SIG-M5 (cell line): ENCODE results near the gene DENND1C.
"Not testable (repeated sequence)": the region's sequence is repeated elsewhere in the genome, so short reads cannot be mapped to it uniquely, and the experiment has no call there.

Experiments
- DNase-seq: peaks from one replicate; lab custom pipeline; 2025; lab: John Stamatoyannopoulos, UW

Gene DENND1C

GRCh38 chr19:6508028-6508771, 26.6 kb upstream of the DENND1C start:
- not testable (repeated sequence) for DNase-seq

GRCh38 chr19:6503407-6504201, 22.0 kb upstream of the DENND1C start:
- no peak for DNase-seq

DNA sequence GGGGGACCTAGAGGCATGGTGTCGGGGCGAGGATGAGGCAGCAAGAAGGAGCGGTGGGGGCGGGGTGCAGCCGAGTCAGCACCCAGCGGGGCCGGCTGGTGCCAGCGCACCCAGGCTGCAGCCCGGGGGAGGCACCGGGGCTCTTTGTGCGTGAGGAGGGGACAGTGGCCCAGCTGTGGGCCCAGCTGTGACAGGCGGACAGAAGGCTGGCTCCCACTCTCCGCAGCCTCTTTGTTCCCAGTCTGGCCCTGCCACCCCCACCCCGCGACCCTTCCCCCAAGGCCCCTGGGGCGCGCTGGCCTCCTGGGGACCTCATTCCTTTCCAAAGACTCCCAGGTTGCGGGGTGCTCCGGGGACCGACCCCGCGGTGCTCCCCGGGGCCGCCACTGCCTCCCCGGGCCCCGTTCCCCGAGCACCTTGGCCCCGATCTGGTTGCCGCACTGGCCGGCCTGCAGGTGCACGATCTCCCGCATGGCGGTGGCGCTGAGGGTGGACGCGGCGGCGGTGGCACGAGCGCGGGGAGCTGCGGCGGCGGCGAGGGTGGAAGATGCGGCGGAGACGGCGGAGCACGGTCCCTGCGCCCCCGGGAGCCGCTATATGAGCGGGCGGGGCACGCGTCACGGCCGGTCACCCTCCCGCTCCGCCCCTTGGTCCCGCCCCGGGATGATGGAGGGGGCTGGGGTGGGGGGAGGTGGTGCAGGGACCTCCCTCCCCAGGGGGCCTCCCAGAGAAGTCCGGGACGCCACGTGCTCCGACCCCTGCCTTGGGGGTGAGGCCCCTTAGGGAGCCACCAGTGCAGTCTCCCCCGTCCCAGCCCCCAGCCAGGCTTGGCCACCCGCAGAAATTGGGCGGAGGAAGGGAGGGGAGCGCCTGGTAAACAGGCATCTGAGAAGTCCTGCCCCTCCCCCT, 20.4 kb upstream of the DENND1C start, which contains the start of gene TUBB4A:
Gene TUBB4A (minus strand): TSS at position 570 of the 909 bp plus-strand sequence. CDS start 97 bp downstream, at position 473.
- no peak for DNase-seq

DNA sequence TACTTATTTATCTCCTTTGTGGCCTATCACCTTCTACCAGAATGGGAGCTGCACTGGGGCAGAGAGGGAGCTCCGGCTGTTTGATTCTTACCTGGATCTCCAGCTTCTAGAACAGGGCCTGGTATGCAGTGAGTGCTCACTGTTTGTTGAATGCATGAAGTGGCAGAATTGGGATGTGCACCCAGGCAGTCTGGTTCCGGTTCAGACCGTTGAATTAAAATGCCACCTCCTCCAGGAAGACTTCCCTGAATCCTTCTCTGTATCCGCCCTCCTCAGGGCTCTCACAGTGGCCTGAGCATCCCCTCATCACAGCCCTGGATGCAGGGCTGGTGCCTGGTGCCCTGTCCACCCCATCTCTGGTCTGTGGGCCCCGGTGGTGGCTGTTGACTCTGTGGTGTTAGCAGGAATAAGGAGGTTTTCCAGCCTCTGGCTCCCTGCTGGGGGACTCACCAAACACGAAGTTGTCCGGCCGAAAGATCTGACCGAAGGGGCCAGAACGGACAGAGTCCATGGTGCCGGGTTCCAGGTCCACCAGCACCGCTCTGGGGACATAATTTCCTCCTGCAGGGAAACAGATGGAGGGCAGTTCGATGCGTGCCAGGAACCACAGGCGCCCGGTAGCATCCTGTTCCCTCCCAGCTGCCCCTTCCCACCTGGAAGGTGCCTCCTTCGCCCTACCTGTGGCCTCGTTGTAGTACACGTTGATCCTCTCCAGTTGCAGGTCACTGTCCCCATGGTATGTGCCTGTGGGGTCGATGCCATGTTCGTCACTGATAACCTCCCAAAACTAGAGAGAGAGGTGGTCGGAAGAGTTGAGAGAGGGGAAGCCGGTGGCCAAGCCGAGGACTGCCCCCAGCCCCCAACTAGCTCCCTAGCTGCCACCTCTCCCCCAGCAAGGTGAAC, 19.5 kb upstream of the DENND1C start:
- DNase-seq = no peak

GRCh38 chr19:6499052-6499790, 17.6 kb upstream of the DENND1C start:
- no peak for DNase-seq

- DNase-seq = no peak
Measured at GRCh38 chr19:6498294-6499036, 16.9 kb upstream of the DENND1C start.

GRCh38 chr19:6495947-6496346, 14.4 kb upstream of the DENND1C start:
- no peak for DNase-seq

DNA sequence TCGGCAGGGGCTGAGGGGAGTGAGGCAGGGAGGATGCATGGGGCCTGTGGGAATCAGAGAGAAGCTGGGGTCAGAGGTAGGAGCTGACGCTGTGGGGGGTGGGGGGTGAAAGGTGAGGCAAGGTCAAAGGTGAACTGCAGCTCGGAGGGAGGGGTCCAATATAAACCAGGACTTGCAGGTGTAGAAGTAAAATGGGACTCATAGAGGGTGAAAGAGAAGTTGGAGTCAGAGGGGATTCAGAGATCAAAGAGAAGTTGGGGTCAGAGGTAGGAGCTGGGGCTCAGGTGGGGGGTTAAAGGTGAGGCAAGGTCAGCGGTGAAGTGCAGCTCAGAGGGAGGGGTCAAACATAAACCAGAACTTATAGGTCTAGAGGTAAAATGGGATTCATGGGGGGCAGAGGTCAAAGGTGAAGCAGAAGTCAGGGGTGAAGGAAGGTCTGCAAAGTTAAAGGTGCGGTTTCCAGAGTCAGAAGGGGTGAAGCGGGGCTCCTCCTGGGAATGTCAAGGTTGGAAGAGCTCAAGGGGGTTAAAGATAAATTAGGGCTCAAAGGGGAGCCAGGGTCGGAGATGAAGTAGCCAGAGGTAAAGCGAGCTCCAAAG, 12.9 kb upstream of the DENND1C start:
- no peak for DNase-seq

DNA sequence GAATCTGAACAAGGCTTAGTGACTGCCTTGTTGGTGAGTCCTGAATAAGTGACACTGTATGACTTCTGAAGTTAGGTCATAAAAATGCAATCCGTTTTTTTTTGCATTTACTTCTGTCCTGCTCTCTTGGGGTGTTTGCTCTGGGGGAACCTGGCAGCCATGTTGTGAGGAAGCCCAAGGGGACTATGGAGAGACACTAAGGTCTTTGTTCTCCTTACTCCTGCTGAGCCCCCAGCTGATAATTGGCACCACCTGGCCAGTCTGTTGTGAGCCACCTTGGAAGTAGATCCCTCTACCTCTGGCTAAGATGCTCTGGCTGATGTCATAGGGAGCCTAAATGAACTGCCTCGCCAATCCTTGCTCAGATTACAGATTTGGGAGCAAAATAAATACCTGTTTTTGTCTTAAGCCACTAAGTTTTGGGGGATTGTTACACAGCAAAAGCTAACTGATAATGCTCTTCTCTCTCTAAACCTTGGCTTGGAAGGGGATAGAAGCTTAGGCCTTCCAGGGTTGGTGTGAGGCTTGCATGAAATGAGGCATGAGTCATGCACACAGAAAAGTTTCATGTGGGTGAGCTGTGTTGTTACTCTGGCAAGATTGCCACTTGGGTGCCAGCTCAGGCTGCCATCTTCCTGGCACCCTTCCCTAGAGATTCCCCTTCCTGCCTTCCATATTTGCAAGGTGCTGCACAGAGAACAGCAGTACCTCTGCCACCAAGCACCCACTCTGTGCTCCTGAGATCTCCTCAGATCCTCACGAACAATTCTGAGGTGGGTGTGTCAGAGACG, 10.4 kb upstream of the DENND1C start:
- no peak for DNase-seq

GRCh38 chr19:6490134-6490533, 8.5 kb upstream of the DENND1C start:
- DNase-seq = no peak

DNA sequence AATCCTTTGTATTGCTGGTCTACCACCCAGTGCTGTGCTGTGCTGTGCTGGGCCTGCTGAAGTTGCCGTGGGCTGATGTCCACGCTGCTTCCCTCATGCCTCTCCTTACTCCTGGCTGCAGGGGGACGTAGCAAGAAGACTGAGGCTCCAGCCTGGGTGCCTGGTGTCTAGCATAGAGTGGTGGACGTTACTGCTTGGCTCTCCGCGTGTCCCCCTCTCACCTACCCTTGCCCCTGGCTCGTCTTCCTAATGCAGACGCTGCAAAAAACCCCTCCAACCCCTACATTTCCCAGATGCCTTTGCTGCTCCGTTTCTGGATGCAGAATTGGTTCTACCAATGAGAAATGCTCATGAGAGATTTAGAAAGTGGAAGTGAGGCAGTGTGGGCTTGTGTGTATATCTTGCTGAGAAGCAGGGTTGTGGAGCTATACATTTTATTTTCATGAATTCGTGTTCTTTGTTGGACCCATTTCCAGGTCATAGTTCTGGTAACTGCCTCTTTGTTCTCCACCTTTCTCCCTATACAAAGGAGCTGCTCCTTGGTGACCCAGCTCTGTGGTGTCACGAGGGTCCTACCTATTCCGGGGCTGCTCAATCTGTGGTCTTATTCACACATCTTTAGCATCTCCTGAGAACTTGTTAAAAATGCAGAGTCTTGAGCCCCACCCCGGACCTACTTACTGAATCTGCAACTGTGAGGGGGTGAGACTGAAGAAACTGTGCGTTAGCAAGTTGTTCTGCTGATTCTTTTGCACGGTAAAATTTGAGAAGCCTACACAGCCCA, 7.9 kb upstream of the DENND1C start:
- no peak for DNase-seq

DNA sequence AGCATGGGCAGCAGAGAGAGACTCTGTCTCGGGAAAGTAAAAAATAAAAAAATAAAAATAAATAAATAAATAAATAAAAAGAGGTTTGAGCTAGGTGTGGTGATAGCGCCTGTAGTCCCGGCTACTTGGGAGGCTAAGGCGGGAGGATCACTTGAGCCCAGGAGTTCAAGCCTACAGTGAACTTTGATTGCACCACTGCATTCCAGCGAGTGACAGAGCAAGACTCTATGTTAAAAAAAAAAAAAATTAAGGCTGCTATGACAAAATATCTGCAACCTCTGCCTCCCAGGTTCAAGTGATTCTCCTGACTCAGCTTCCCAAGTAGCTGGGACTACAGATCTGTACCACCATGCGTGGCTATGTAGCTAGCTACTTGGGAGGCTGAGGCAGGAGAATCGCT, 3.2 kb upstream of the DENND1C start:
- DNase-seq = no peak

GRCh38 chr19:6484230-6484629, 2.6 kb upstream of the DENND1C start:
- no peak for DNase-seq

GRCh38 chr19:6483235-6483634, 1.6 kb upstream of the DENND1C start:
- no peak for DNase-seq

GRCh38 chr19:6482343-6482686, 728 bp upstream of the DENND1C start:
- DNase-seq = no peak

GRCh38 chr19:6480848-6481415, 655 bp downstream of the DENND1C start:
- no peak for DNase-seq

GRCh38 chr19:6479836-6480398, 1.7 kb downstream of the DENND1C start:
- DNase-seq = no peak
